HEK293 (cell line): ENCODE data around the gene NFE2L3.

Experiments
- CTCF ChIA-PET: fragments of 350-600 bp; formaldehyde crosslinking; extraction: SDS; loops from one replicate; lab custom pipeline; 2021; ENCODE audit warnings: antibody characterized with exemption; lab: Yijun Ruan, JAX
- POLR2A ChIA-PET: fragments of 300-600 bp; formaldehyde crosslinking; extraction: SDS; loops from one replicate; lab custom pipeline; 2020; ENCODE audit warnings: antibody characterized with exemption, inconsistent platforms; lab: Yijun Ruan, JAX
- H3K27ac ChIP-seq: fragments of 200-500 bp; sonication (Bioruptor generic); 2 replicates; pipeline ENCODE4 v1.5.1; 2014; ENCODE audit warnings: low read depth, low read length, control low read depth, inconsistent platforms; ENCODE audit errors: extremely low read depth
- H3K36me3 ChIP-seq, 2 experiments: fragments of 200-500 bp in 1 of 2; sonication (Bioruptor generic) in 1 of 2; 1 replicate in 1 of 2; 2 replicates in 1 of 2; pipeline ENCODE4 v1.5.1; 2014 to 2017; ENCODE audit warnings: inconsistent platforms in 2 of 2, low read length in 2 of 2; ENCODE audit not compliant: control insufficient read depth in 2 of 2, insufficient read depth in 1 of 2
- H3K4me1 ChIP-seq: fragments of 200-500 bp; sonication (Bioruptor generic); 2 replicates; pipeline ENCODE4 v1.5.1; 2014; ENCODE audit warnings: mild to moderate bottlenecking, low read length, inconsistent platforms; ENCODE audit not compliant: control insufficient read depth, insufficient read depth
- H3K4me3 ChIP-seq: 2 replicates; pipeline ENCODE4 v1.5.1; 2011; ENCODE audit warnings: low read depth, mild to moderate bottlenecking, control low read depth, low read length, moderate library complexity
- H3K9me3 ChIP-seq: fragments of 200-500 bp; sonication (Bioruptor generic); 2 replicates; pipeline ENCODE4 v1.5.1; 2014; ENCODE audit warnings: low read depth, low read length, inconsistent platforms; ENCODE audit not compliant: control insufficient read depth, insufficient read depth
- BCL11A ChIP-seq: fragments of 450-650 bp; formaldehyde crosslinking; IDR thresholded peaks from 2 replicates; pipeline ENCODE4 v1.5.1; 2016; ENCODE audit warnings: low read depth, missing biosample characterization, missing genetic modification characterization
- HOXA7 ChIP-seq: sonication (generic); formaldehyde crosslinking; IDR thresholded peaks from 2 replicates; pipeline ENCODE4 v1.8.1; 2022; ENCODE audit warnings: missing genetic modification reagents, borderline replicate concordance
- HOXD13 ChIP-seq: sonication (generic); formaldehyde crosslinking; IDR thresholded peaks from 2 replicates; pipeline ENCODE4 v1.8.0; 2022; ENCODE audit warnings: missing genetic modification reagents, borderline replicate concordance
- KLF16 ChIP-seq: fragments of 450-650 bp; formaldehyde crosslinking; IDR thresholded peaks from 2 replicates; pipeline ENCODE4 v1.5.1; 2017; ENCODE audit warnings: missing biosample characterization, missing genetic modification characterization
- KLF7 ChIP-seq: fragments of 450-650 bp; formaldehyde crosslinking; IDR thresholded peaks from 2 replicates; pipeline ENCODE4 v1.5.1; 2016; ENCODE audit warnings: missing biosample characterization, missing genetic modification characterization, borderline replicate concordance
- PRDM4 ChIP-seq: fragments of 450-650 bp; formaldehyde crosslinking; IDR thresholded peaks from 2 replicates; pipeline ENCODE4 v1.5.1; 2017; ENCODE audit warnings: missing biosample characterization, missing genetic modification characterization
- PRDM6 ChIP-seq: fragments of 450-650 bp; formaldehyde crosslinking; IDR thresholded peaks from 2 replicates; pipeline ENCODE4 v1.5.1; 2017; ENCODE audit warnings: missing biosample characterization, missing genetic modification characterization
- TCF7L2 ChIP-seq: IDR thresholded peaks from 2 replicates; pipeline ENCODE4 v1.6.1; 2011; ENCODE audit warnings: low read depth, mild to moderate bottlenecking, inconsistent platforms, low read length, moderate library complexity, borderline replicate concordance
- ZFP3 ChIP-seq: fragments of 450-650 bp; formaldehyde crosslinking; IDR thresholded peaks from 2 replicates; pipeline ENCODE4 v1.5.1; 2016; ENCODE audit warnings: low read depth, missing biosample characterization, missing genetic modification characterization
- ZFP69B ChIP-seq: fragments of 450-650 bp; formaldehyde crosslinking; IDR thresholded peaks from 2 replicates; pipeline ENCODE4 v1.5.1; 2016; ENCODE audit warnings: missing biosample characterization, missing genetic modification characterization
- ZIC2 ChIP-seq: fragments of 450-650 bp; formaldehyde crosslinking; IDR thresholded peaks from 2 replicates; pipeline ENCODE4 v1.5.1; 2016; ENCODE audit warnings: missing biosample characterization, missing genetic modification characterization
- ZNF133 ChIP-seq: fragments of 450-650 bp; formaldehyde crosslinking; IDR thresholded peaks from 2 replicates; pipeline ENCODE4 v1.5.1; 2016; ENCODE audit warnings: missing biosample characterization, missing genetic modification characterization
- ZNF169 ChIP-seq: fragments of 450-650 bp; formaldehyde crosslinking; IDR thresholded peaks from 2 replicates; pipeline ENCODE4 v1.5.1; 2016; ENCODE audit warnings: missing biosample characterization, missing genetic modification characterization
- ZNF19 ChIP-seq: fragments of 450-650 bp; formaldehyde crosslinking; IDR thresholded peaks from 2 replicates; pipeline ENCODE4; 2016; ENCODE audit warnings: missing biosample characterization, missing genetic modification characterization, low read depth
- ZNF23 ChIP-seq: fragments of 450-650 bp; formaldehyde crosslinking; IDR thresholded peaks from 2 replicates; pipeline ENCODE4 v1.5.1; 2016; ENCODE audit warnings: missing biosample characterization, missing genetic modification characterization, borderline replicate concordance
- ZNF350 ChIP-seq: fragments of 450-650 bp; formaldehyde crosslinking; IDR thresholded peaks from 2 replicates; pipeline ENCODE4 v1.5.0; 2017; ENCODE audit warnings: missing biosample characterization, mild to moderate bottlenecking, missing genetic modification characterization
- ZNF549 ChIP-seq: fragments of 450-650 bp; IDR thresholded peaks from 2 replicates; pipeline ENCODE4 v1.5.1; 2018; ENCODE audit warnings: missing biosample characterization, missing genetic modification characterization, mild to moderate bottlenecking, inconsistent platforms, moderate library complexity
- ZNF639 ChIP-seq: fragments of 450-650 bp; formaldehyde crosslinking; IDR thresholded peaks from 2 replicates; pipeline ENCODE4 v1.5.1; 2016; ENCODE audit warnings: missing biosample characterization, missing genetic modification characterization
- ZNF747 ChIP-seq: fragments of 450-650 bp; formaldehyde crosslinking; IDR thresholded peaks from 2 replicates; pipeline ENCODE4 v1.5.1; 2016; ENCODE audit warnings: missing biosample characterization, missing genetic modification characterization
- ZXDB ChIP-seq: fragments of 450-650 bp; formaldehyde crosslinking; IDR thresholded peaks from 2 replicates; pipeline ENCODE4 v1.5.1; 2016; ENCODE audit warnings: missing biosample characterization, missing genetic modification characterization
- TF ChIP-seq, protein P1 (sequence below): fragments of 450-650 bp; IDR thresholded peaks from 2 replicates; pipeline ENCODE4 v1.5.1; 2018; ENCODE audit warnings: missing biosample characterization, mild to moderate bottlenecking, missing genetic modification characterization
- TF ChIP-seq, protein P2 (sequence below): fragments of 450-650 bp; formaldehyde crosslinking; IDR thresholded peaks from 2 replicates; pipeline ENCODE4 v1.5.1; 2016; ENCODE audit warnings: missing biosample characterization, missing genetic modification characterization
- TF ChIP-seq, protein P3 (sequence below): fragments of 450-650 bp; formaldehyde crosslinking; IDR thresholded peaks from 2 replicates; pipeline ENCODE4 v1.5.1; 2016; ENCODE audit warnings: missing biosample characterization, missing genetic modification characterization

The NFE2L3 gene

DNA sequence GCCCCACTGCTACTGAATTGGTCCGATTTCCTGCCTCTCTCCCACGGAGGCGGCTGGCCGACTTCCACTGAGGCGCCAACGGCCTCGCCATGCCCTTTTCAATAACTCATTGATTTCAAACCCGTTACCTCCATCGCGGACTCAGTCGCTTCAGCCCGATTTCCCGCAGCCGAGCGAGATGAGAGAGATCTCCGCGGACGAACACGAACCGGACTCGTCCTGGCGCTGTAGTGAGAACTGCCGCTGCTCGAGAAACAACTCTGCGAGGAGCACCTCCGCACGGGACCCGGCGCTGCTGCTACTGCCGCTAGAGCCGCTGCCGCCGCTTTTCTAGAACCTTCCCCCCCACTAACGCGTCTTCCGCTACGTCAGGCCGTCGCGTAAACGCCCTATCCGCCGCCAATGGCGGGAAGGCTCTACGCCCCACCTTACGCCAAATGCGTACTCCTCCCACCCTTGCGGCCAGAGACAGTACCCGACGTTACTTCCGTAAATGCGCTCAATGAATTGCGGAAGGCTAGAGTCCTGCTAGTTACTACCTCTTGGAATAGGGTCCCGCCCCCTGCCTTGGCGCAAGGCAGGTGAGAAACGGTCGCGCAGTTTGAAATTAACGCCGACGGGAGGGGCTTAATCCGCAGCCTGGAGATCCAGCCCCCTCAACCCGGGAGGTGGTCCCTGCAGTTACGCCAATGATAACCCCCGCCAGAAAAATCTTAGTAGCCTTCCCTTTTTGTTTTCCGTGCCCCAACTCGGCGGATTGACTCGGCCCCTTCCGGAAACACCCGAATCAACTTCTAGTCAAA, 48.6 kb downstream of the NFE2L3 start, which contains the start of gene HNRNPA2B1 (continued):
- TF ChIP-seq, protein P1, sequence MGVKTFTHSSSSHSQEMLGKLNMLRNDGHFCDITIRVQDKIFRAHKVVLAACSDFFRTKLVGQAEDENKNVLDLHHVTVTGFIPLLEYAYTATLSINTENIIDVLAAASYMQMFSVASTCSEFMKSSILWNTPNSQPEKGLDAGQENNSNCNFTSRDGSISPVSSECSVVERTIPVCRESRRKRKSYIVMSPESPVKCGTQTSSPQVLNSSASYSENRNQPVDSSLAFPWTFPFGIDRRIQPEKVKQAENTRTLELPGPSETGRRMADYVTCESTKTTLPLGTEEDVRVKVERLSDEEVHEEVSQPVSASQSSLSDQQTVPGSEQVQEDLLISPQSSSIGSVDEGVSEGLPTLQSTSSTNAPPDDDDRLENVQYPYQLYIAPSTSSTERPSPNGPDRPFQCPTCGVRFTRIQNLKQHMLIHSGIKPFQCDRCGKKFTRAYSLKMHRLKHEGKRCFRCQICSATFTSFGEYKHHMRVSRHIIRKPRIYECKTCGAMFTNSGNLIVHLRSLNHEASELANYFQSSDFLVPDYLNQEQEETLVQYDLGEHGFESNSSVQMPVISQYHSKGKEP (tag by site-specific recombination): no peak
- TF ChIP-seq HOXD13 (CRISPR knock-in tag): no peak
- TF ChIP-seq ZNF133: no peak
- no peak for TF ChIP-seq ZNF23 (tag by site-specific recombination)
- TF ChIP-seq HOXA7 (CRISPR knock-in tag): no peak
- TF ChIP-seq BCL11A (tag by site-specific recombination): no peak
- no peak for TF ChIP-seq ZNF169
- peak; percentile 100 for TF ChIP-seq ZNF19 (tag by site-specific recombination)
- no peak for TF ChIP-seq ZNF350
- no peak for TF ChIP-seq ZNF747 (tag by site-specific recombination)

DNA sequence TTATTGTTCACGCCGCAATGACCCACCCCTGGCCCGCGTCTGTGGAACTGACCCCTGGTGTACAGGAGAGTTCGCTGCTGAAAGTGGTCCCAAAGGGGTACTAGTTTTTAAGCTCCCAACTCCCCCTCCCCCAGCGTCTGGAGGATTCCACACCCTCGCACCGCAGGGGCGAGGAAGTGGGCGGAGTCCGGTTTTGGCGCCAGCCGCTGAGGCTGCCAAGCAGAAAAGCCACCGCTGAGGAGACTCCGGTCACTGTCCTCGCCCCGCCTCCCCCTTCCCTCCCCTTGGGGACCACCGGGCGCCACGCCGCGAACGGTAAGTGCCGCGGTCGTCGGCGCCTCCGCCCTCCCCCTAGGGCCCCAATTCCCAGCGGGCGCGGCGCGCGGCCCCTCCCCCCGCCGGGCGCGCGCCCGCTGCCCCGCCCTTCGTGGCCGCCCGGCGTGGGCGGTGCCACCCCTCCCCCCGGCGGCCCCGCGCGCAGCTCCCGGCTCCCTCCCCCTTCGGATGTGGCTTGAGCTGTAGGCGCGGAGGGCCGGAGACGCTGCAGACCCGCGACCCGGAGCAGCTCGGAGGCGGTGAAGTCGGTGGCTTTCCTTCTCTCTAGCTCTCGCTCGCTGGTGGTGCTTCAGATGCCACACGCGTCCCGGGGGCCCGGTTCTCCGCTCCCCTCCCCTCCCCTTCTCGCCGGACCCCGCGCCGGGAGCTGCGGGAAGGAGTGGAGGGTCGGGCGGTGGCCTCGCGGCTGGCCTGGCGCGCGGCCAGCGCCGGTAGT, 49.4 kb downstream of the NFE2L3 start, which contains the start of gene CBX3:
CBX3 (plus strand) TSS at position 499 of the 772 bp plus-strand sequence. CDS start 1,254 bp downstream, outside the sequence.
- H3K4me1 ChIP-seq: peaks cover 6% of the 10 kb centered on the region; the same call in 1 of the 2 replicates
- ChIA-PET POLR2A (interaction anchor here (0.6 to 6.0 kb wide), 17 partner anchors 9 to 1390 kb away, joined by 3 to 56 read pairs (median 6); partner anchors contain the start of gene SNX10), CTCF (interaction anchor here (0.7 kb wide), 2 partner anchors 164 to 192 kb away, joined by 3 read pairs; no protein-coding TSS in a partner anchor)
- H3K9me3 ChIP-seq: no peaks in the 10 kb centered on the region
- H3K36me3 ChIP-seq: peaks cover 29 to 57% of the 10 kb centered on the region in 2 experiments
- H3K4me3 ChIP-seq: peak within 1 kb of the TSS; percentile 100
- peak within 1 kb of the TSS; percentile 100 for H3K27ac ChIP-seq
- TF ChIP-seq PRDM6 (tag by site-specific recombination): peak; percentile 66
- no peak for TF ChIP-seq ZNF133
- peak; percentile 44 for TF ChIP-seq PRDM4 (tag by site-specific recombination)
- peak; percentile 92 for TF ChIP-seq KLF7 (tag by site-specific recombination)
- peak; percentile 20; the same call in 1 of the 2 replicates for TF ChIP-seq ZFP69B (tag by site-specific recombination)
- TF ChIP-seq ZFP3 (tag by site-specific recombination): no peak
- peak; percentile 33; the same call in 1 of the 2 replicates for TF ChIP-seq ZNF639 (tag by site-specific recombination)
- TF ChIP-seq, protein P2, sequence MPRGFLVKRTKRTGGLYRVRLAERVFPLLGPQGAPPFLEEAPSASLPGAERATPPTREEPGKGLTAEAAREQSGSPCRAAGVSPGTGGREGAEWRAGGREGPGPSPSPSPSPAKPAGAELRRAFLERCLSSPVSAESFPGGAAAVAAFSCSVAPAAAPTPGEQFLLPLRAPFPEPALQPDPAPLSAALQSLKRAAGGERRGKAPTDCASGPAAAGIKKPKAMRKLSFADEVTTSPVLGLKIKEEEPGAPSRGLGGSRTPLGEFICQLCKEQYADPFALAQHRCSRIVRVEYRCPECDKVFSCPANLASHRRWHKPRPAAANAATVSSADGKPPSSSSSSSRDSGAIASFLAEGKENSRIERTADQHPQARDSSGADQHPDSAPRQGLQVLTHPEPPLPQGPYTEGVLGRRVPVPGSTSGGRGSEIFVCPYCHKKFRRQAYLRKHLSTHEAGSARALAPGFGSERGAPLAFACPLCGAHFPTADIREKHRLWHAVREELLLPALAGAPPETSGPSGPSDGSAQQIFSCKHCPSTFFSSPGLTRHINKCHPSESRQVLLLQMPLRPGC: peak; percentile 69
- TF ChIP-seq, protein P3, sequence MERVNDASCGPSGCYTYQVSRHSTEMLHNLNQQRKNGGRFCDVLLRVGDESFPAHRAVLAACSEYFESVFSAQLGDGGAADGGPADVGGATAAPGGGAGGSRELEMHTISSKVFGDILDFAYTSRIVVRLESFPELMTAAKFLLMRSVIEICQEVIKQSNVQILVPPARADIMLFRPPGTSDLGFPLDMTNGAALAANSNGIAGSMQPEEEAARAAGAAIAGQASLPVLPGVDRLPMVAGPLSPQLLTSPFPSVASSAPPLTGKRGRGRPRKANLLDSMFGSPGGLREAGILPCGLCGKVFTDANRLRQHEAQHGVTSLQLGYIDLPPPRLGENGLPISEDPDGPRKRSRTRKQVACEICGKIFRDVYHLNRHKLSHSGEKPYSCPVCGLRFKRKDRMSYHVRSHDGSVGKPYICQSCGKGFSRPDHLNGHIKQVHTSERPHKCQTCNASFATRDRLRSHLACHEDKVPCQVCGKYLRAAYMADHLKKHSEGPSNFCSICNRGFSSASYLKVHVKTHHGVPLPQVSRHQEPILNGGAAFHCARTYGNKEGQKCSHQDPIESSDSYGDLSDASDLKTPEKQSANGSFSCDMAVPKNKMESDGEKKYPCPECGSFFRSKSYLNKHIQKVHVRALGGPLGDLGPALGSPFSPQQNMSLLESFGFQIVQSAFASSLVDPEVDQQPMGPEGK (tag by site-specific recombination): peak; percentile 80; the same call in 1 of the 2 replicates
- no peak for TF ChIP-seq TCF7L2
- TF ChIP-seq KLF16: peak; percentile 35
- TF ChIP-seq ZNF549: no peak
- TF ChIP-seq ZIC2 (tag by site-specific recombination): peak; percentile 71
- peak; percentile 97 for TF ChIP-seq ZXDB (tag by site-specific recombination)
